Measurements from ENCODE around the gene COMMD9.

The COMMD9 gene

DNA sequence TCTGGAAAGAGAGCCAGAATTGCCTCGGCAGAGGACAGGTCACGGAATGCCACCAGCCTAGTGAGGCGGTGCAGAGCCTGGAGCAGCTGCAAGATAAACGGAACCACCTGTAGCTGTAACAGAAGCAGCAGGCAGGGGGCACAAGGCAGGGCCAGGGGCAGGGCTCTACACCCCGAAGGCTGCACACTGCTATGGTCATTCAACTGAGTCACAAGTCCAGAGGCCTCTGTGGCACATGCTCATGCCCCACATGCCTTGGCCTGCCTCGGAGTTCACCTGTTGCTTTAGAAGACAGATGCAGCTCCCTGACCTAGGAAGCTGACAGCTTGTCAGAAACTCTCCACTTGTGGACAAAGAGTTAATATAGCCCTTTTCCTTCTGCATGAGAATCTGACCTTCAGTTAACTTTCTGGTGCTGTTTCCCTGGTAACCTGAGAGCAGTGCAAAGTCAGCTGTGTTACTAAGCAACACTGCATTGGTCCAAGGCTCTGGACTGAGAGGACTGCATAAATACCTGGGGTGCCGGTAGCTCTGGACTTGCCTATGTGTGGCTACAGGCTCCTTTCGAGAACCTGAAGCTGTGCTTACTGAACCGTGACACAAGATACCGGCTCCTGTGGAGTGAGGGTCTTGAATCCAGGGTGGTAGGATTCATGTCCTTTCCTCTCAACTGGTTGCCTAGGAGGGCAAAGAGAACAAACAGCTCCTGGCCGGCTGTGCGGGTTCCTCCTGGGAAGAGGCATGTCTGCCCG, 10.5 kb downstream of the COMMD9 start:
- DNase-seq (ENCODE audit: low spot score) (no peak), ATAC-seq (ENCODE audit: low read depth) (no peak)
- no peaks in the 10 kb centered on the region for H3K27me3 ChIP-seq (ENCODE audit: insufficient read depth, poor library complexity, severe bottlenecking)
- no peak overlapping the region for H3K27ac ChIP-seq (ENCODE audit: poor library complexity, severe bottlenecking)
- peaks cover 13% of the 10 kb centered on the region for H3K4me1 ChIP-seq (ENCODE audit: insufficient read depth, poor library complexity, severe bottlenecking)
- TF ChIP-seq, protein P1, sequence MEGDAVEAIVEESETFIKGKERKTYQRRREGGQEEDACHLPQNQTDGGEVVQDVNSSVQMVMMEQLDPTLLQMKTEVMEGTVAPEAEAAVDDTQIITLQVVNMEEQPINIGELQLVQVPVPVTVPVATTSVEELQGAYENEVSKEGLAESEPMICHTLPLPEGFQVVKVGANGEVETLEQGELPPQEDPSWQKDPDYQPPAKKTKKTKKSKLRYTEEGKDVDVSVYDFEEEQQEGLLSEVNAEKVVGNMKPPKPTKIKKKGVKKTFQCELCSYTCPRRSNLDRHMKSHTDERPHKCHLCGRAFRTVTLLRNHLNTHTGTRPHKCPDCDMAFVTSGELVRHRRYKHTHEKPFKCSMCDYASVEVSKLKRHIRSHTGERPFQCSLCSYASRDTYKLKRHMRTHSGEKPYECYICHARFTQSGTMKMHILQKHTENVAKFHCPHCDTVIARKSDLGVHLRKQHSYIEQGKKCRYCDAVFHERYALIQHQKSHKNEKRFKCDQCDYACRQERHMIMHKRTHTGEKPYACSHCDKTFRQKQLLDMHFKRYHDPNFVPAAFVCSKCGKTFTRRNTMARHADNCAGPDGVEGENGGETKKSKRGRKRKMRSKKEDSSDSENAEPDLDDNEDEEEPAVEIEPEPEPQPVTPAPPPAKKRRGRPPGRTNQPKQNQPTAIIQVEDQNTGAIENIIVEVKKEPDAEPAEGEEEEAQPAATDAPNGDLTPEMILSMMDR (IDR thresholded peaks at IDR 0.05; ENCODE audit: poor library complexity, severe bottlenecking) = no peak
- H3K36me3 ChIP-seq (ENCODE audit: low read depth) = no peaks in the 10 kb centered on the region; the same call in none of the 2 replicates
- no peaks in the 10 kb centered on the region for H3K9me3 ChIP-seq (ENCODE audit: severe bottlenecking)
- no peak overlapping the region for H3K4me3 ChIP-seq (ENCODE audit: severe bottlenecking)

DNA sequence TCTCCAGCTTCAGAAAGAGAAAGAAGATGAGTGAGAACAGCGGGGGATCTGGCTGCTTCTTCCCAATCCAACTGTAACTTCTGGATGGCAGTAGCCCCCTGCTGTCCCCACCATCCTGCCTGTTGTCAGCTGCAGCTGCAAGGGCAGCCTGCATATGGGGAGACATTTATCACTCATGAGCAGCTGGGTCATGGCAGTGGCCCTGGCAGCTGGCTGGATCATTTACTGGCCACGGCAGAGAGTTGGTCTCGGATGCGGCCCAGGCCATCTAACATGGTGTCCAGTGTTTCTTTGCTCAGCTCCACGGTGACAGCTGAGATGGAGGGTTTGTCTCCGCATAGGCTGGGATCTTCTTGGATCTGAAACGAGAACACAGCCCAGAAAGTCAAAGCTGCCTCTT, 14.8 kb downstream of the COMMD9 start:
- TF ChIP-seq, protein P1 (IDR thresholded peaks at IDR 0.05; ENCODE audit: poor library complexity, severe bottlenecking) = no peak
- ATAC-seq (ENCODE audit: low read depth) = no peak

DNA sequence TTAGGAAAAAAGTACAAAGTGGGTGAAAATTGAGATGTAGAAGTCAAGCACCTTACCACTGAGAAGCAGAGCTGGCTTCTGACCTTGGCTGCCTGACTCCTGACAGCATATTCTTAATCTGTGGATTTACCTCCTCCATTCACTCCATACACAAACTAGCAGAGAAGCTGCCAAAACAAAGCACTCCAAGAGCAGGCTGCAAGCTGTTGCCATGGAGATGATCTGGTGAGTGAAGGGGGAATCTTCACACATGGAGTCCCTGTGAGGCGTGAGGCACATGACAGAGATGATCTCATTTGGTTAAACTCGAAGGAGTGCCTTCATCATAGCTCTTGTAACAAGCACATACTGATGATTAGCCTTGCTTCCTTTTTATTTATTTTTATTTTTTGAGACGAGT, 16.1 kb downstream of the COMMD9 start:
- no peaks in the 10 kb centered on the region for H3K4me1 ChIP-seq (ENCODE audit: insufficient read depth, poor library complexity, severe bottlenecking)
- no peak overlapping the region for H3K27ac ChIP-seq (ENCODE audit: poor library complexity, severe bottlenecking)
- no peak overlapping the region for H3K4me3 ChIP-seq (ENCODE audit: severe bottlenecking)
- no peaks in the 10 kb centered on the region for H3K27me3 ChIP-seq (ENCODE audit: insufficient read depth, poor library complexity, severe bottlenecking)
- H3K36me3 ChIP-seq (ENCODE audit: low read depth) = no peaks in the 10 kb centered on the region; the same call in 1 of the 2 replicates
- TF ChIP-seq, protein P1 (IDR thresholded peaks at IDR 0.05; ENCODE audit: poor library complexity, severe bottlenecking) = no peak
- ATAC-seq (ENCODE audit: low read depth) (no peak), DNase-seq (ENCODE audit: low spot score) (no peak)
- no peaks in the 10 kb centered on the region for H3K9me3 ChIP-seq (ENCODE audit: severe bottlenecking)

More for the DNA sequence above, 14.8 kb downstream of the COMMD9 start:
- no peak overlapping the region for H3K27ac ChIP-seq (ENCODE audit: poor library complexity, severe bottlenecking)
- no peaks in the 10 kb centered on the region for H3K9me3 ChIP-seq (ENCODE audit: severe bottlenecking)
- H3K4me3 ChIP-seq (ENCODE audit: severe bottlenecking) = no peak overlapping the region
- H3K4me1 ChIP-seq (ENCODE audit: insufficient read depth, poor library complexity, severe bottlenecking) = no peaks in the 10 kb centered on the region
- no peaks in the 10 kb centered on the region; the same call in none of the 2 replicates for H3K36me3 ChIP-seq (ENCODE audit: low read depth)
- no peaks in the 10 kb centered on the region for H3K27me3 ChIP-seq (ENCODE audit: insufficient read depth, poor library complexity, severe bottlenecking)
- no peak for DNase-seq (ENCODE audit: low spot score)

- TF ChIP-seq, protein P1 (IDR thresholded peaks at IDR 0.05; ENCODE audit: poor library complexity, severe bottlenecking) = no peak
- no peaks in the 10 kb centered on the region for H3K27me3 ChIP-seq (ENCODE audit: insufficient read depth, poor library complexity, severe bottlenecking)
- no peak for DNase-seq (ENCODE audit: low spot score)
- no peak overlapping the region for H3K4me3 ChIP-seq (ENCODE audit: severe bottlenecking)
- H3K27ac ChIP-seq (ENCODE audit: poor library complexity, severe bottlenecking) = no peak overlapping the region
- H3K4me1 ChIP-seq (ENCODE audit: insufficient read depth, poor library complexity, severe bottlenecking) = no peaks in the 10 kb centered on the region
- ATAC-seq (ENCODE audit: low read depth) = no peak; the same call in 2 of the 3 replicates
- H3K9me3 ChIP-seq (ENCODE audit: severe bottlenecking) = no peaks in the 10 kb centered on the region
- H3K36me3 ChIP-seq (ENCODE audit: low read depth) = no peaks in the 10 kb centered on the region; the same call in 1 of the 2 replicates
Observed at GRCh38 chr11:36271794-36272407, 17.3 kb downstream of the COMMD9 start.

- Histone ChIP-seq H3K27me3 (ENCODE audit: insufficient read depth, poor library complexity, severe bottlenecking) (no peaks in the 10 kb centered on the region), H3K9me3 (ENCODE audit: severe bottlenecking) (no peaks in the 10 kb centered on the region), H3K4me1 (ENCODE audit: insufficient read depth, poor library complexity, severe bottlenecking) (no peaks in the 10 kb centered on the region), H3K27ac (ENCODE audit: poor library complexity, severe bottlenecking) (no peak overlapping the region), H3K36me3 (ENCODE audit: low read depth) (no peaks in the 10 kb centered on the region; the same call in 1 of the 2 replicates), H3K4me3 (ENCODE audit: severe bottlenecking) (no peak overlapping the region)
- TF ChIP-seq, protein P1 (IDR thresholded peaks at IDR 0.05; ENCODE audit: poor library complexity, severe bottlenecking) = no peak
- no peak for DNase-seq (ENCODE audit: low spot score)
- ATAC-seq (ENCODE audit: low read depth) = no peak
Observed at GRCh38 chr11:36270701-36271100, 18.5 kb downstream of the COMMD9 start.
